Aorta (tissue), 5 donors: ENCODE results near the gene NUP93. TPM values are rescaled to one million over a fixed set of nuclear protein-coding genes. Genes with fewer than 3 reads are reported as not detected.

ENCODE experiments used
- ATAC-seq: fragments of 200-7000 bp; cut with Tn5 transposase; one replicate; pipeline ENCODE4 v1.9.1; 2022; ENCODE audit warnings: moderate library complexity; ENCODE audit not compliant: low FRiP score
- DNase-seq, 2 donors: peaks; one replicate each; pipeline ENCODE4 v3.0.0-alpha.2; 2020
- H3K27ac ChIP-seq, 2 donors: one replicate each; pipeline ENCODE4 v1.5.1; 2013; ENCODE audit warnings: low read length in 2 of 2, mild to moderate bottlenecking in 2 of 2, moderate library complexity in 2 of 2, control low read depth in 1 of 2, inconsistent platforms in 1 of 2, low read depth in 1 of 2
- H3K27me3 ChIP-seq, 2 donors: one replicate each; pipeline ENCODE4 v1.6.1; 2013; ENCODE audit warnings: control low read depth in 1 of 2, low read length in 1 of 2, mild to moderate bottlenecking in 1 of 2, moderate library complexity in 1 of 2; ENCODE audit not compliant: insufficient read depth in 2 of 2, control insufficient read depth in 1 of 2
- H3K36me3 ChIP-seq, 2 donors: one replicate each; pipeline ENCODE4 v1.6.1; 2013; ENCODE audit warnings: control low read depth in 1 of 2, low read length in 1 of 2, mild to moderate bottlenecking in 1 of 2; ENCODE audit not compliant: insufficient read depth in 2 of 2, control insufficient read depth in 1 of 2
- H3K4me1 ChIP-seq, 2 donors: one replicate each; pipeline ENCODE4 v1.6.1; 2013; ENCODE audit warnings: low read length in 2 of 2, control low read depth in 1 of 2, mild to moderate bottlenecking in 1 of 2, moderate library complexity in 1 of 2; ENCODE audit not compliant: insufficient read depth in 2 of 2, control insufficient read depth in 1 of 2
- H3K4me3 ChIP-seq, 2 donors: one replicate each; pipeline ENCODE4 v1.5.1; 2013; ENCODE audit warnings: low read length in 2 of 2, control low read depth in 1 of 2, mild to moderate bottlenecking in 1 of 2
- H3K9me3 ChIP-seq: one replicate; pipeline ENCODE4 v1.6.1; 2013; ENCODE audit warnings: mild to moderate bottlenecking, low read length; ENCODE audit not compliant: control insufficient read depth
- WGBS, 2 donors: extraction: QIAGEN DNeasy Blood & Tissue Kit; methylation state at CpG; one replicate each; pipeline ENCODE4 v1.1.7; 2013; 5-methylcytosine and 5-hydroxymethylcytosine counted together
- intact Hi-C, 2 donors: fragments of 100-400 bp; cut with DNase I; formaldehyde crosslinking; loops; one replicate each; pipeline versions ENCODE4 v1.14.2 to v1.15.0; 2022
- long read RNA-seq, 2 donors: library from polyadenylated mRNA; unstranded; transcript quantifications; one replicate each; pipeline ENCODE4 v2.0.0, GENCODE V29; 2020 to 2021
- polyA plus RNA-seq, 2 donors: library from polyadenylated mRNA; stranded (reverse); fragments of 200-250 nt; gene quantifications; one replicate each; pipeline ENCODE4 v1.2.3, GENCODE V29; 2013
- total RNA-seq, 2 donors: library from RNA; stranded (reverse); fragmentation: NEBNext Ultra II Directional; extraction: Animal tissue kit (Norgen Biotek cat#: 25700); gene quantifications; one replicate each; pipeline ENCODE4 v1.2.1, GENCODE V29; 2021
- donor health status: healthy with polysubstance abuse.
- donor health status: Bipolar disorder and iron deficiency.
- donor health status: DM: no; HTN: no; CAD: no.
- donor health status: DM: no; HTN: no; CAD: no.
- donor health status: DM: yes; HTN: yes; CAD: no.

NUP93 gene
- total RNA-seq: 10 to 100 TPM; 53.7 to 57.5 TPM
- 10 to 100 TPM; 32.9 to 33.8 TPM for polyA plus RNA-seq
- long read RNA-seq, donor 1, transcript NUP93-201 (22 exons, 2,741 nt): major isoform, 98 of 127 reads
- long read RNA-seq, donor 1, partial matches to known transcripts: 14 of 127 reads
- long read RNA-seq, donor 1, other reads (novel, unspliced or antisense): 15 of 127 reads
- long read RNA-seq, donor 2, transcript NUP93-201 (22 exons, 2,741 nt): major isoform, 16 of 22 reads
- long read RNA-seq, donor 2, partial matches to known transcripts: 1 of 22 reads
- long read RNA-seq, donor 2, other reads (novel, unspliced or antisense): 5 of 22 reads

GRCh38 chr16:56729735-56730662, at the start of gene NUP93:
NUP93 (plus strand) TSS chr16:56730129; CDS start chr16:56748248, 18,119 bp downstream.
- Histone ChIP-seq H3K4me3 (peak within 1 kb of the TSS; percentile 57 to 59), H3K36me3 (no peaks in the 10 kb centered on the region), H3K27ac (peak within 1 kb of the TSS; percentile 59 to 81), H3K9me3 (no peaks in the 10 kb centered on the region), H3K4me1 (no peaks in the 10 kb centered on the region), H3K27me3 (no peaks in the 10 kb centered on the region)
- WGBS, 2 donors: 0% methylated on average over 61 to 70 of the region's 70 CpGs
- peak; percentile 97 for ATAC-seq
- DNase-seq: peak; percentile 96 to 97
- intact Hi-C loops: loop anchor here in 1 of 2 donors (5.0 kb wide), 1 partner anchor 57 kb away; no protein-coding TSS in a partner anchor

DNA sequence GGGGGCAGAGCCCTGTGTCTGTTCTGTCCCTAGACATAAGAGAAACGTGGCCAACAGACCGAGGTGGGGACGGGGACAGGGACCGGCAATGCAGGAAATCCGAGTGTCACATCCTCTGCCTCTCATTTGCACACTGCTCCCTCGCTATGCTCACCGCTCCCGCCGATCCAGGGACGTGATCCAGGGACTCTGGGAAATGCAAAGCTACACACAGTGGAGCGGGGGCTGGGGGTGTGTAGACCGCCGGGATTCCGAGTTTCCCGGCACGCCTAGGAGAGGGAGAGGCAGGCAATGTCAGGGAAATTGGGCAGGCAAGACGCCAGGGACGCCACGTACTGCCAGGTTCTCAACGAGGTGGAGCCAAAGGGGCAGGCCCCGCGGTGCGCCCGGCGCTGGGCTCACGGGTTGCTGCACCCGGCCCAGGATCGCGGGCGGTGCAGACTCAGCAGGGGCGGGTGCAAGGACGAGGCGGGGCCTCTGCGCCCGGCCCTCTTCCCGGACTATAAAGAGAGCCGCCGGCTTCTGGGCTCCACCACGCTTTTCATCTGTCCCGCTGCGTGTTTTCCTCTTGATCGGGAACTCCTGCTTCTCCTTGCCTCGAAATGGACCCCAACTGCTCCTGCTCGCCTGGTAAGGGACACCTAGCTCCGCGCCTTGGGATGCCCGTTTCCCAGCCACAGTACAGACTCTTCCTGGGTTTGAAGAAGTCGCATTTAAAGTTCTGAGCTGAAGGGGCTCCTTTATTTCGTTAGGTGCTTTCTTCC, 47.8 kb upstream of the NUP93 start, which contains the start of gene MT1X:
TSS of gene MT1X (plus strand) at position 532 of the 764 bp plus-strand sequence. CDS start at position 603, 71 bp downstream.
- peak within 1 kb of the TSS in 1 of 2 donors; percentile 48 for H3K27ac ChIP-seq
- no peaks in the 10 kb centered on the region for H3K36me3 ChIP-seq
- H3K4me3 ChIP-seq: peak within 1 kb of the TSS; percentile 55 to 66
- 0% methylated on average over 46 to 49 of the region's 49 CpGs for WGBS, 2 donors
- peak; percentile 98 for ATAC-seq
- intact Hi-C loops: loop anchor here (5.0 kb wide), 2 partner anchors 40 to 75 kb away; partner anchors contain the start of gene MT2A (in 1 of the 2)
- no peaks in the 10 kb centered on the region for H3K27me3 ChIP-seq
- no peaks in the 10 kb centered on the region for H3K9me3 ChIP-seq
- no peaks in the 10 kb centered on the region for H3K4me1 ChIP-seq
- peak; percentile 96 to 97 for DNase-seq

DNA sequence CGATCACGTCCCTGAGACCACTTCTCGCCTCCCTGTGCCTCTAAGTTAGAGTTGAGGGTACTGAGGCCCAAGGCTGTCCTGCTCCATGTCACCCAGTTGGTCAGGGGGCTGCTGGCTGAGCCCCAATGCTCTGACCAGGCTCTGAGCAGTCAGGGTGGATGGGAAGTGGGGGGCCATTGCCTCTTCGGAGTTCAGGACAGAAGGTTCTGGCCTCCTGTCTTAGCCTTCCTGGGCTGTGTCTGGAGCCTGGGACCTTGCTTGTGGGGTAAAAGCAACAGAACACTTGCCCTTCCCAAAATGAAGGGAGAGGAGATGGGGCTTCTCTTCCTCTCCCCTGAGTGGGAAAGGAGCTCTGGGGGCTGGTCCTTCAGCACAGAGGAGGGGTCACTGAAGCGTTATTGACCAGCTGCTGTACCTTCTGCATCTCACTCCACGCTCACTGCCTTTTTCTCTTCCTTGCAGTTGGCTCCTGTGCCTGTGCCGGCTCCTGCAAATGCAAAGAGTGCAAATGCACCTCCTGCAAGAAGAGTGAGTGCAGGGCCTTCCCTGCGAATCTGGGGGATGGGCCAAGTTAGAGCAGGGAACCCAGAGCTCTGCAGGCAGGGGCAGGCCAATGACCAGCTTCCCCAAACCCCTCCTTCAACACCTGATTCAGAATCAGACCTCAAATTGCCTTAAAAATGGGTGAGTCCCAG, 47.1 kb upstream of the NUP93 start:
- no peaks in the 10 kb centered on the region for H3K36me3 ChIP-seq
- DNase-seq (no peak), ATAC-seq (peak; percentile 23)
- 6% methylated on average over 8 of the region's 8 CpGs for WGBS, 2 donors
- no peaks in the 10 kb centered on the region for H3K9me3 ChIP-seq
- no peaks in the 10 kb centered on the region for H3K27me3 ChIP-seq
- peak overlapping the region; percentile 55 to 66 for H3K4me3 ChIP-seq
- H3K4me1 ChIP-seq: no peaks in the 10 kb centered on the region
- H3K27ac ChIP-seq: peak overlapping the region in 1 of 2 donors; percentile 48
- intact Hi-C loops: loop anchor here (5.0 kb wide), 2 partner anchors 41 to 76 kb away; partner anchors contain the start of gene MT2A (in 1 of the 2)

GRCh38 chr16:56683424-56684172, 46.3 kb upstream of the NUP93 start:
- H3K9me3 ChIP-seq: no peaks in the 10 kb centered on the region
- DNase-seq (no peak), ATAC-seq (no peak)
- intact Hi-C loops: loop anchor here (5.0 kb wide), 2 partner anchors 41 to 76 kb away; partner anchors contain the start of gene MT2A (in 1 of the 2)
- peak overlapping the region in 1 of 2 donors; percentile 5 for H3K27ac ChIP-seq
- H3K36me3 ChIP-seq: no peaks in the 10 kb centered on the region
- 40 to 41% methylated on average over 5 of the region's 5 CpGs for WGBS, 2 donors
- no peaks in the 10 kb centered on the region for H3K27me3 ChIP-seq
- peak overlapping the region; percentile 55 to 66 for H3K4me3 ChIP-seq
- no peaks in the 10 kb centered on the region for H3K4me1 ChIP-seq

GRCh38 chr16:56684256-56684925, 45.5 kb upstream of the NUP93 start:
- no peaks in the 10 kb centered on the region for H3K9me3 ChIP-seq
- no peaks in the 10 kb centered on the region for H3K36me3 ChIP-seq
- ATAC-seq: no peak
- peak overlapping the region; percentile 6 to 37 for H3K27ac ChIP-seq
- no peaks in the 10 kb centered on the region for H3K4me1 ChIP-seq
- intact Hi-C loops: loop anchor here (5.0 kb wide), 2 partner anchors 42 to 77 kb away; partner anchors contain the start of gene MT2A (in 1 of the 2)
- no peak overlapping the region for H3K4me3 ChIP-seq
- DNase-seq: no peak
- 72 to 80% methylated on average over 4 of the region's 4 CpGs for WGBS, 2 donors
- H3K27me3 ChIP-seq: no peaks in the 10 kb centered on the region

GRCh38 chr16:56684926-56685590, 44.9 kb upstream of the NUP93 start:
- Histone ChIP-seq H3K27ac (peak overlapping the region; percentile 6 to 37), H3K4me1 (no peaks in the 10 kb centered on the region), H3K9me3 (no peaks in the 10 kb centered on the region), H3K4me3 (no peak overlapping the region), H3K36me3 (no peaks in the 10 kb centered on the region), H3K27me3 (no peaks in the 10 kb centered on the region)
- intact Hi-C loops: loop anchor here (5.0 kb wide), 2 partner anchors 43 to 78 kb away; partner anchors contain the start of gene MT2A (in 1 of the 2)
- ATAC-seq (no peak), DNase-seq (no peak)
- WGBS, 2 donors: 17 to 25% methylated on average over 4 of the region's 4 CpGs
